Naive thymus-derived CD8-positive, alpha-beta T cell (primary cell): ENCODE measurements around the gene TRAPPC2L. TPM values are rescaled to one million over a fixed set of nuclear protein-coding genes. Genes with fewer than 3 reads are reported as not detected.
A peak's percentile ranks its signal among the peaks of the same experiment; 100 is the strongest.

Experiments used
- ATAC-seq, 2 donors: fragments of 150-1000 bp; cut with Tn5 transposase in 1 of 2; sonication (Bioruptor Pico), chemical (Tn5 transposase) in 1 of 2; 1 replicate in 1 of 2; 2 replicates in 1 of 2; pipeline ENCODE4 v1.10.0; 2021; ENCODE audit warnings: mild to moderate bottlenecking in 2 of 2, moderate library complexity in 2 of 2
- POLR2A ChIA-PET: fragments of 350-600 bp; sonication (Branson Sonifier 250); formaldehyde crosslinking; loops from one replicate; lab custom pipeline; 2021; ENCODE audit warnings: antibody characterized with exemption; lab: Charles Lee
- DNase-seq, 10 donors: peaks; one replicate each; pipeline versions ENCODE4 v3.0.0 to v3.0.0-alpha.2; 2020 to 2022
- H3K27ac Mint-ChIP-seq, 10 donors: one replicate each; pipeline ENCODE4 v1.8.0; 2020 to 2022; ENCODE audit warnings: mild to moderate bottlenecking in 10 of 10, mixed read lengths in 10 of 10, moderate library complexity in 4 of 10, inconsistent platforms in 1 of 10
- H3K27me3 Mint-ChIP-seq, 5 donors: one replicate each; pipeline ENCODE4 v1.8.0; 2021 to 2022; ENCODE audit warnings: mixed read lengths in 5 of 5
- H3K36me3 Mint-ChIP-seq, 3 donors: one replicate each; pipeline ENCODE4 v1.8.0; 2020 to 2022; ENCODE audit warnings: mixed read lengths in 3 of 3, mild to moderate bottlenecking in 2 of 3, inconsistent platforms in 1 of 3
- H3K4me1 Mint-ChIP-seq, 4 donors: one replicate each; pipeline ENCODE4 v1.8.0; 2021 to 2022; ENCODE audit warnings: mixed read lengths in 4 of 4
- H3K4me3 Mint-ChIP-seq, 10 donors: one replicate each; pipeline ENCODE4 v1.8.0; 2020 to 2022; ENCODE audit warnings: mild to moderate bottlenecking in 10 of 10, mixed read lengths in 10 of 10, moderate library complexity in 6 of 10, inconsistent platforms in 1 of 10
- H3K9me3 Mint-ChIP-seq, 9 donors: one replicate each; pipeline ENCODE4 v1.8.0; 2020 to 2022; ENCODE audit warnings: mixed read lengths in 9 of 9, mild to moderate bottlenecking in 3 of 9, inconsistent platforms in 1 of 9, moderate library complexity in 1 of 9
- polyA plus RNA-seq, 3 donors: library from polyadenylated mRNA; unstranded; fragments of 300-500 nt; fragmentation: Illumina TruSeq; gene quantifications; one replicate each; pipeline ENCODE4 v1.2.3, GENCODE V29; 2021
- total RNA-seq, 8 experiments: library from RNA in 2 of 8; stranded (reverse) in 2 of 8; gene quantifications; one replicate each; pipeline ENCODE4 v1.2.3 and lab custom pipeline; 2021 to 2026

TRAPPC2L gene
- total and polyA plus RNA-seq, 5 experiments from 2014 or later, result 70.0 to 86.5 (median 81.8) TPM

DNA sequence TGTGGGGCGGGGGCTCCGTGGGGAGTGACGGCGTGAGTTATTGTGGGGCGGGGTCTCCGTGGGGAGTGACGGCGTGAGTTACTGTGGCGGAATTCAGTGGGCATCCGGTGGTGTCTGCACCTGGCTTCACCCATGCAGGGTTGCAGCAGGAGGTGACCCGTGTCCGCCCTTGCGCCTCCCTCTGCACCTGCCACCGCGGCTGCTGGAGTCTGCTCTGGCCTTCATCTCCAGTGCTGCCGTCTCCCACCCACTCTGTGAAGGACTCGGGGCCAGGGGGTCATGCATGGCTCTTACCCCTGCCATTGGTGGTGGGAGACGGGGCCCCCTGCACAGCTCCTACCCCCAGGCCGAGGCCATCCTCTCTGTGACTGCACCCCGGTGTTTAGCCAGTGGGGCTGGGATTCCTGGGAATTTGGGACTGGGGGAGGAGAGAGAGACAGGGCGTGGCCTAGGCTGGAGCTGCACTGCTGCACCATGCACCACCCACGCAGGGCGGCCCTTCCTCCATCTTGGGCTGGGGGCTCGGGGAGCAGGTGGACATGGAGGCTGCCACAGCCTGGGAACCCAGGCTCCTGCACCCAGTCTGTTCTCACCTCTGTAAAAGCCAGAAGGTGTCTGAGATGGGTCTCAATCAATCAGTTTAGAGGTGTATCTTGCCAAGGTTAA lies 10.8 kb downstream of the TRAPPC2L start:
- H3K27me3 Mint-ChIP-seq, result peaks cover 1 to 19% (median 7%) of the 10 kb centered on the region in 5 donors
- POLR2A ChIA-PET, result no interaction called here

GRCh38 chr16:88868974-88869672 lies 12.2 kb downstream of the TRAPPC2L start:
- Mint-ChIP-seq H3K36me3 (no peaks in the 10 kb centered on the region), H3K27ac (peak overlapping the region in 1 of 10 donors; percentile 21), H3K9me3 (no peaks in the 10 kb centered on the region), H3K27me3 (peaks cover 1 to 19% (median 7%) of the 10 kb centered on the region in 5 donors), H3K4me3 (no peak overlapping the region), H3K4me1 (peaks cover 0 to 10% (median 5%) of the 10 kb centered on the region in 4 donors)
- DNase-seq (no peak), ATAC-seq (no peak)
- POLR2A ChIA-PET, result no interaction called here

More for the DNA sequence above, 10.8 kb downstream of the TRAPPC2L start:
- ATAC-seq (no peak), DNase-seq (no peak)
- Mint-ChIP-seq H3K27ac (no peak overlapping the region), H3K9me3 (no peaks in the 10 kb centered on the region), H3K4me3 (no peak overlapping the region), H3K36me3 (no peaks in the 10 kb centered on the region), H3K4me1 (peaks cover 0 to 10% (median 5%) of the 10 kb centered on the region in 4 donors)

GRCh38 chr16:88869673-88869980 lies 12.7 kb downstream of the TRAPPC2L start:
- DNase-seq (no peak), ATAC-seq (no peak)
- Mint-ChIP-seq H3K27me3 (peaks cover 1 to 19% (median 7%) of the 10 kb centered on the region in 5 donors), H3K27ac (no peak overlapping the region), H3K4me1 (peaks cover 0 to 10% (median 5%) of the 10 kb centered on the region in 4 donors), H3K36me3 (no peaks in the 10 kb centered on the region), H3K4me3 (no peak overlapping the region), H3K9me3 (no peaks in the 10 kb centered on the region)
- POLR2A ChIA-PET, result no interaction called here

GRCh38 chr16:88870608-88871348 lies 13.9 kb downstream of the TRAPPC2L start:
- Mint-ChIP-seq H3K27me3 (peaks cover 1 to 19% (median 7%) of the 10 kb centered on the region in 5 donors), H3K36me3 (no peaks in the 10 kb centered on the region), H3K27ac (peak overlapping the region in 1 of 10 donors; percentile 17), H3K4me3 (peak overlapping the region; percentile 19 to 80 (median 56)), H3K9me3 (no peaks in the 10 kb centered on the region), H3K4me1 (peaks cover 0 to 10% (median 5%) of the 10 kb centered on the region in 4 donors)
- POLR2A ChIA-PET, result interaction anchor here (0.7 kb wide), 1 partner anchor 392 kb away, joined by 3 read pairs; no protein-coding TSS in a partner anchor
- DNase-seq, result no peak
- peak in 1 of 2 donors; percentile 54 for ATAC-seq

GRCh38 chr16:88871349-88871702 lies 14.4 kb downstream of the TRAPPC2L start:
- no peaks in the 10 kb centered on the region for H3K36me3 Mint-ChIP-seq
- DNase-seq (no peak), ATAC-seq (no peak)
- peaks cover 1 to 19% (median 7%) of the 10 kb centered on the region in 5 donors for H3K27me3 Mint-ChIP-seq
- no peak overlapping the region for H3K27ac Mint-ChIP-seq
- H3K9me3 Mint-ChIP-seq, result no peaks in the 10 kb centered on the region
- peak overlapping the region in 7 of 10 donors; percentile 11 to 80 (median 56) for H3K4me3 Mint-ChIP-seq
- POLR2A ChIA-PET, result no interaction called here
- H3K4me1 Mint-ChIP-seq, result peaks cover 0 to 10% (median 5%) of the 10 kb centered on the region in 4 donors

DNA sequence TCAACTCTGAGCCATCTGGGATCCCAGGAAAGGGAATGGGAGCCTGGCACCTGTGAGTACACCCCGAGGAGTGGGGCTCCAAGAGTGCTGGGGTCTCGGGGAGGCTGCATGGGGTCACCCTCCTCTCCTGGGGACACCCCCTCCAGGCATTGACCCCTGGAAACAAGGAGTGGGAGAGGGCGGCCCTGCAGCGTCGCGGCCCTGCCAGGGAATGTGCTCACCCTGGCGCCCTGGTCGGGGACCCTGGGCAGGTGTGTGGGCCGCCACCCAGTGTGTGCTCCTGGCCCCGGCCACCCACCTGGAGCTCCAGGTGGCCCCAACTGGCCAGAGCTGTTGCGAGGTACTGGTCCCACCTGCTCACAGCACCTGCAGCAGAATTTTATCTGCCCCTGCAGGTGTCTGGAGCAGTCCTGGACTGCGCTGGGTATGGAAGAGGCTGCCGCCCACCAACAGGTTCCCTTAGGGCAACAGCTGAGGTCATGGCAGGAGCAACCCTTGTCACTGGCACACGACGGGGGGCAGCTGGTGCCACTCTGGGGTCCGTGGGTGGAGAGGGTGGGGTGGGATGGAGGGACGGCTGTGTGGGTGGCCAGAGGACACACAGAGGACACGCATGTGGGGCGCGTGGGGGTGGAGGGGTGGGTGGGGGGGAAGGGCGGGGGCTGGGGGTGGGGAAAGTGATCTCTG lies 14.9 kb downstream of the TRAPPC2L start:
- Mint-ChIP-seq H3K4me3 (no peak overlapping the region), H3K9me3 (no peaks in the 10 kb centered on the region)

GRCh38 chr16:88872650-88873331 lies 15.9 kb downstream of the TRAPPC2L start:
- Mint-ChIP-seq H3K27ac (no peak overlapping the region), H3K9me3 (no peaks in the 10 kb centered on the region), H3K36me3 (no peaks in the 10 kb centered on the region), H3K27me3 (peaks cover 1 to 19% (median 7%) of the 10 kb centered on the region in 5 donors), H3K4me1 (peaks cover 0 to 10% (median 5%) of the 10 kb centered on the region in 4 donors), H3K4me3 (no peak overlapping the region)
- DNase-seq (no peak), ATAC-seq (no peak)
- POLR2A ChIA-PET, result no interaction called here

More for the DNA sequence above, 14.9 kb downstream of the TRAPPC2L start:
- no peaks in the 10 kb centered on the region for H3K36me3 Mint-ChIP-seq
- no peak for ATAC-seq
- no peak for DNase-seq
- no peak overlapping the region for H3K27ac Mint-ChIP-seq
- H3K27me3 Mint-ChIP-seq, result peaks cover 1 to 19% (median 7%) of the 10 kb centered on the region in 5 donors
- POLR2A ChIA-PET, result no interaction called here
- peaks cover 0 to 10% (median 5%) of the 10 kb centered on the region in 4 donors for H3K4me1 Mint-ChIP-seq

DNA sequence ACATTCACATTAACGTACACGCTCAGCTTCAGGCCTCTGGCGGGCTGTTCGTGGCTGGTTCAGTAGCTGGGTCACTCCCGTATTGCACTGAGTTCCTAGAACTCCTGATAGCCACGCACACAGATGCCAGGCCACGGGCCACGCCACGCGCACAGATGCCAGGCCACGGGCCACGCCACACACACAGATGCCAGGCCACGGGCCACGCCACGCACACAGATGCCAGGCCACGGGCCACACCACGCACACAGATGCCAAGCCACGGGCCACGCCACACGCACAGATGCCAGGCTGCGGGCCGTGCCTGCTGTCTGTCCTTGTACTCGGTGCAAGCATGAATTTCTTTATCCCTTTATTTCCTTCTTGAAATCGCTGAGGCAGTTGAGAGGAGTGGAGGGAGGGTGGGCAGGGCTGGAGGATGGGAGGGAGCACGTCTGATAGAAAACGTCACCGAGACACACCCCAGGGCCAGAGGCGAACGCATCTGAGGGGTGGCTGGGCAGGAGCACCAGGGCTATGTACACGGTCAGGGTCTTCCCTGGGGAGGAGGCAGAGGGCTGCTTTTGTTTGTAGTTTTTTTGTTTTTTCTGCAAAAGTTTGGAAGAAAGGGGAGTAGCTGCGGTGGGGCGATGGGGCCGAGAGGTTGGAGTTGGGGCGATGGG lies 18.1 kb downstream of the TRAPPC2L start:
- POLR2A ChIA-PET, result no interaction called here
- no peak for DNase-seq
- H3K27ac Mint-ChIP-seq, result peak overlapping the region in 1 of 10 donors; percentile 67

DNA sequence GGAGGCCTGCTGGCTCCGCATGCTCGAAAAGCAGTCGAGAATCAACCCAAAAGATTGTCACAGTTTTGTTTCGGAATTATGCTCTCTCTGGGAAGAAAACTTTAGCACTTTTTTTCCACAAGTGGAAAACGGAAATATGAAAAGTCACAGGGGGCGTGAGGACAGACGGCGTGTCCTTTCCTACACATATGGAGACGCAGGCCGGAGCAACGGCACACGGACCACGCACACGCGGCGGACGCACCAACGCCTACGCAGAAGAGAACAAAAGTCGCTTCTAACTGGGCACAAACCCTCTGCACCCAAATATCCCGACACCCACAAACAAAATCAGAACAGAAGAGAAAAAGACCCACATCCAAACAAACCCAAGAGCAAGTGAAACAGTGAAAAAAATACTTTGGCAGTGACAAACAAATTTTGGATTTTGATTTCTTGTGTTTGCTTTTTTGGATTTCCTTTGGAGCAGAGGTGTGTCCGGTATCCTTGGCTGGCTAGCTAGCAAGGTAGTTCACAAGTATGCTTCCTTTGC lies 18.8 kb downstream of the TRAPPC2L start:
- H3K27ac Mint-ChIP-seq, result no peak overlapping the region

More for the DNA sequence above, 18.1 kb downstream of the TRAPPC2L start:
- Mint-ChIP-seq H3K4me3 (no peak overlapping the region), H3K27me3 (peaks cover 1 to 15% (median 7%) of the 10 kb centered on the region in 5 donors), H3K4me1 (peaks cover 0 to 10% (median 5%) of the 10 kb centered on the region in 4 donors), H3K9me3 (no peaks in the 10 kb centered on the region), H3K36me3 (no peaks in the 10 kb centered on the region)
- no peak for ATAC-seq

GRCh38 chr16:88876942-88877526 lies 20.1 kb downstream of the TRAPPC2L start:
- Mint-ChIP-seq H3K36me3 (no peaks in the 10 kb centered on the region), H3K4me3 (no peak overlapping the region), H3K27me3 (no peaks in the 10 kb centered on the region), H3K4me1 (peaks cover 0 to 2% (median under 1%) of the 10 kb centered on the region in 4 donors), H3K27ac (no peak overlapping the region), H3K9me3 (no peaks in the 10 kb centered on the region)
- POLR2A ChIA-PET, result no interaction called here
- DNase-seq (no peak), ATAC-seq (no peak)

More for the DNA sequence above, 18.8 kb downstream of the TRAPPC2L start:
- DNase-seq (no peak), ATAC-seq (no peak)
- POLR2A ChIA-PET, result no interaction called here
- H3K27me3 Mint-ChIP-seq, result peaks cover under 1 to 9% (median 4%) of the 10 kb centered on the region in 5 donors
- peaks cover 0 to 7% (median 3%) of the 10 kb centered on the region in 4 donors for H3K4me1 Mint-ChIP-seq
- H3K4me3 Mint-ChIP-seq, result no peak overlapping the region
- H3K36me3 Mint-ChIP-seq, result no peaks in the 10 kb centered on the region
- no peaks in the 10 kb centered on the region for H3K9me3 Mint-ChIP-seq
